NT2/D1 (cell line): ENCODE data around the gene CANT1.

Source experiments
- SUZ12 ChIP-seq: IDR thresholded peaks from 2 replicates; pipeline ENCODE4 v1.6.1; 2011; ENCODE audit not compliant: insufficient read length, insufficient read depth; ENCODE audit errors: extremely low read depth
- YY1 ChIP-seq: IDR thresholded peaks from 2 replicates; pipeline ENCODE4 v1.6.1; 2011; ENCODE audit not compliant: insufficient read length, insufficient read depth
- ZNF274 ChIP-seq: IDR thresholded peaks from 2 replicates; pipeline ENCODE4 v1.6.1; 2011; ENCODE audit warnings: mild to moderate bottlenecking, low read depth, low read length

GRCh38 chr17:79012563-79013134 lies 3.1 kb upstream of the CANT1 start:
- TF ChIP-seq YY1: no peak
- TF ChIP-seq SUZ12: no peak
- TF ChIP-seq ZNF274: no peak
